HG03196 (cell line): Measurements from ENCODE around the gene RHBG.

Experiments used
- ATAC-seq: cut with Tn5 transposase; IDR thresholded peaks from one replicate; pipeline ENCODE4 v1.9.1; 2021; ENCODE audit not compliant: unreplicated experiment

The RHBG gene

GRCh38 chr1:156406251-156406650, 37.2 kb downstream of the RHBG start:
- ATAC-seq = no peak

- ATAC-seq = no peak
These were observed 38.3 kb downstream of the RHBG start for GRCh38 chr1:156407344-156407743.

GRCh38 chr1:156407760-156408159, 38.7 kb downstream of the RHBG start:
- no peak for ATAC-seq

- ATAC-seq = no peak
These were observed 40.4 kb downstream of the RHBG start for GRCh38 chr1:156409439-156409838.

GRCh38 chr1:156410238-156410637, 41.2 kb downstream of the RHBG start:
- no peak for ATAC-seq

GRCh38 chr1:156410740-156411139, 41.7 kb downstream of the RHBG start:
- ATAC-seq = no peak

- ATAC-seq = no peak
These were observed 43.8 kb downstream of the RHBG start for GRCh38 chr1:156412653-156413321.

GRCh38 chr1:156413391-156414246, 44.6 kb downstream of the RHBG start:
- ATAC-seq = no peak

- no peak for ATAC-seq
These were observed 45.6 kb downstream of the RHBG start for GRCh38 chr1:156414461-156415064.

GRCh38 chr1:156416993-156417392, 48.0 kb downstream of the RHBG start:
- ATAC-seq = no peak

GRCh38 chr1:156417401-156418020, 48.5 kb downstream of the RHBG start:
- no peak for ATAC-seq

- ATAC-seq = no peak
These were observed 49.5 kb downstream of the RHBG start for GRCh38 chr1:156418416-156419070.

- no peak for ATAC-seq
These were observed 50.8 kb downstream of the RHBG start for GRCh38 chr1:156419854-156420204.

- no peak for ATAC-seq
These were observed 51.4 kb downstream of the RHBG start for GRCh38 chr1:156420205-156421061.

GRCh38 chr1:156421062-156421938, 52.3 kb downstream of the RHBG start:
- peak; percentile 60 for ATAC-seq

GRCh38 chr1:156421939-156422601, 53.1 kb downstream of the RHBG start:
- no peak for ATAC-seq

GRCh38 chr1:156422602-156423091, 53.6 kb downstream of the RHBG start:
- no peak for ATAC-seq
